Left ventricle myocardium inferior (tissue), 1 donor: Measurements from ENCODE around the gene TSC22D2. TPM values are rescaled to one million over a fixed set of nuclear protein-coding genes. Genes with fewer than 3 reads are reported as not detected.

Experiments used
- DNase-seq: peaks from one replicate; pipeline ENCODE4 v3.0.0-alpha.2; 2020
- H3K27ac ChIP-seq: fragments of 200-600 bp; replicated peaks from 2 replicates; pipeline ENCODE4 v1.8.0; 2021
- H3K27me3 ChIP-seq: fragments of 200-600 bp; 2 replicates; pipeline ENCODE4 v1.8.0; 2021; ENCODE audit warnings: low read depth
- H3K36me3 ChIP-seq: fragments of 200-600 bp; 2 replicates; pipeline ENCODE4 v1.8.0; 2021
- H3K4me1 ChIP-seq: fragments of 200-600 bp; 2 replicates; pipeline ENCODE4 v1.8.0; 2021
- H3K4me3 ChIP-seq: fragments of 200-600 bp; 2 replicates; pipeline ENCODE4 v1.8.0; 2021; ENCODE audit warnings: mild to moderate bottlenecking, moderate library complexity
- H3K9me3 ChIP-seq: fragments of 200-600 bp; replicated peaks from 2 replicates; pipeline ENCODE4 v1.8.0; 2021
- CTCF ChIP-seq: fragments of 200-600 bp; IDR thresholded peaks from 2 replicates; pipeline ENCODE4 v1.8.0; 2021; ENCODE audit warnings: antibody characterized with exemption, mild to moderate bottlenecking, borderline replicate concordance
- intact Hi-C: fragments of 100-400 bp; cut with micrococcal nuclease; formaldehyde crosslinking; loops from one replicate; pipeline ENCODE4 v1.11.0; 2022
- total RNA-seq: library from RNA; stranded (reverse); fragmentation: NEBNext Ultra II Directional; extraction: Animal tissue kit (Norgen Biotek cat#: 25700); gene quantifications from one replicate; pipeline ENCODE4 v1.2.1, GENCODE V29; 2021
- donor health status: DM: no; HTN: yes; CAD: no; lungs with severe emphysema.

The TSC22D2 gene
- total RNA-seq, 1 donor from 2014 or later = 21.9 TPM

- TF ChIP-seq CTCF = no peak
- Histone ChIP-seq H3K36me3 (peaks cover 18% of the 10 kb centered on the region), H3K27ac (no peak overlapping the region), H3K4me1 (peaks cover 55% of the 10 kb centered on the region), H3K4me3 (no peak overlapping the region), H3K27me3 (no peaks in the 10 kb centered on the region), H3K9me3 (no peaks in the 10 kb centered on the region)
- intact Hi-C loops = no loop called here
- no peak for DNase-seq
Measured at GRCh38 chr3:150454622-150455021, 46.5 kb downstream of the TSC22D2 start.

- Histone ChIP-seq H3K4me1 (peaks cover 48% of the 10 kb centered on the region), H3K27me3 (no peaks in the 10 kb centered on the region), H3K36me3 (peaks cover 18% of the 10 kb centered on the region), H3K9me3 (no peaks in the 10 kb centered on the region), H3K27ac (no peak overlapping the region), H3K4me3 (no peak overlapping the region)
- no peak for TF ChIP-seq CTCF
- no peak for DNase-seq
- intact Hi-C loops = no loop called here
Measured at GRCh38 chr3:150455341-150455740, 47.2 kb downstream of the TSC22D2 start.

GRCh38 chr3:150458001-150458400 lies 49.9 kb downstream of the TSC22D2 start:
- peaks cover 25% of the 10 kb centered on the region for H3K4me1 ChIP-seq
- TF ChIP-seq CTCF = no peak
- DNase-seq = no peak
- H3K27ac ChIP-seq = no peak overlapping the region
- H3K9me3 ChIP-seq = no peaks in the 10 kb centered on the region
- H3K27me3 ChIP-seq = no peaks in the 10 kb centered on the region
- H3K36me3 ChIP-seq = peaks cover 18% of the 10 kb centered on the region
- intact Hi-C loops = no loop called here
- no peak overlapping the region for H3K4me3 ChIP-seq

- intact Hi-C loops = no loop called here
- DNase-seq = no peak
- H3K9me3 ChIP-seq = no peaks in the 10 kb centered on the region
Measured at GRCh38 chr3:150460484-150460883, 52.4 kb downstream of the TSC22D2 start.

GRCh38 chr3:150461399-150461798 lies 53.3 kb downstream of the TSC22D2 start:
- Histone ChIP-seq H3K4me3 (no peak overlapping the region), H3K27me3 (no peaks in the 10 kb centered on the region), H3K36me3 (peaks cover 18% of the 10 kb centered on the region), H3K27ac (no peak overlapping the region), H3K4me1 (peaks cover 14% of the 10 kb centered on the region), H3K9me3 (no peaks in the 10 kb centered on the region)
- intact Hi-C loops = no loop called here
- TF ChIP-seq CTCF = no peak
- DNase-seq = no peak

More at GRCh38 chr3:150460484-150460883, 52.4 kb downstream of the TSC22D2 start:
- no peak for TF ChIP-seq CTCF
- Histone ChIP-seq H3K36me3 (peaks cover 18% of the 10 kb centered on the region), H3K27me3 (no peaks in the 10 kb centered on the region), H3K4me1 (peaks cover 15% of the 10 kb centered on the region), H3K27ac (no peak overlapping the region), H3K4me3 (no peak overlapping the region)

GRCh38 chr3:150462108-150462507 lies 54.0 kb downstream of the TSC22D2 start:
- Histone ChIP-seq H3K9me3 (no peaks in the 10 kb centered on the region), H3K27ac (no peak overlapping the region), H3K4me3 (no peak overlapping the region), H3K4me1 (peaks cover 14% of the 10 kb centered on the region), H3K27me3 (no peaks in the 10 kb centered on the region), H3K36me3 (peaks cover 18% of the 10 kb centered on the region)
- no peak for DNase-seq
- no peak for TF ChIP-seq CTCF
- intact Hi-C loops = no loop called here
